Measurements from ENCODE around the gene VCY1B.
"Not testable (repeated sequence)": the region's sequence is repeated elsewhere in the genome, so short reads cannot be mapped to it uniquely, and the experiment has no call there.

The VCY1B gene

DNA sequence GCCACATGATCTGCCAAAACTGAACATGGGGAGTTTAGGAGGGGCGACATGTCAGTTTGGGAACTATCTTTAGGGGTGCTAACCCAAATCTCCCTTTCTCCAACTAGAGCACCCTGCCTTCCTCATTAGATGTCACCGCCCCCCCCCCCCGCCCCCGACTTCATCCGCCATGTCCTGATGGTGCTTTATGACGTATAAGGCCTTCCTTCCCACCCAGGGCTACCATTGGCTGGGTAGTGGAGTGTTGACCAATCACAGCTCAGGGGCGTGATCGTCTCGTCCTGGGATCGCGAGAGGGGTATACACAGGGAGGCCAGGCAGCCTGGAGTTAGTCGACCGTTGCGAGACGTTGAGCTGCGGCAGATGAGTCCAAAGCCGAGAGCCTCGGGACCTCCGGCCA lies at the start of gene VCY1B:
VCY1B (plus strand) TSS at position 301 of the 400 bp plus-strand sequence; CDS start at position 364, 63 bp downstream.
- not testable (repeated sequence) for DNase-seq

GRCh38 chrY:14011916-14012315 lies 44.1 kb upstream of the VCY1B start:
- DNase-seq = not testable (repeated sequence)

GRCh38 chrY:14030395-14030794 lies 25.6 kb upstream of the VCY1B start:
- not testable (repeated sequence) for DNase-seq

DNA sequence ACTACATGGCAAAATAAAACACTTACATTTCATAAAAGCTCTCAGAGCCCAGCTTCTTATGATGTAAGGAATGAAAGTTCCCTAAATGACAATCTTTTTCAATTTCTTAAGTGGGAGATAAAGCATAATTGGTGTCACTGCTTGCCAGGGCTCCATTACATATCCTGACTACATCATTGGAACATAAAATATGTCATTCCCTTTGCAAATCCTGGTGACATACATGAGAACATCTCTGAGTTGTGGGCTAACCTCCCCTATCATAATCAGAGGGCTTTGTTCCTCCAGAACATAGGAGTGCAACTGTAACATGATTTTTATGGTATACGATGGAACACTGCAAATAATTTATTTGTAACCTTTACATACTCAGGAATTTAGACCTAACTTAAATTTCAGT lies 29.9 kb downstream of the VCY1B start:
- no peak for DNase-seq
